ENCODE measurements around the gene NINJ2.

GRCh38 chr12:569803-570434, 93.3 kb downstream of the NINJ2 start:
- peak; percentile 91 to 94 (median 92) for TF ChIP-seq CTCF (IDR thresholded peaks at IDR 0.05 in 2 of 3, conservative IDR thresholded peaks at IDR 0.05 in 1 of 3; ENCODE audit: control insufficient read depth in 2 of 3, extremely low read depth in 1 of 3, insufficient read depth in 1 of 3, low read depth in 3 of 3, low read length in 3 of 3)
- TF ChIP-seq PAX8 (IDR thresholded peaks at IDR 0.05) = no peak
- TF ChIP-seq MAX (IDR thresholded peaks at IDR 0.05; ENCODE audit: low read depth, low read length) = 0 out of 2 replicates have a peak, but pooled peaks have one; percentile 13
- no peak for TF ChIP-seq PAX5 (IDR thresholded peaks at IDR 0.05; ENCODE audit: borderline replicate concordance, low read depth, low read length)
- peak; percentile 74 for TF ChIP-seq SMC3 (IDR thresholded peaks at IDR 0.05; ENCODE audit: borderline replicate concordance, low read length)
- no peak for TF ChIP-seq ETV6 (conservative IDR thresholded peaks at IDR 0.05 in 1 of 2, IDR thresholded peaks at IDR 0.05 in 1 of 2; ENCODE audit: borderline replicate concordance in 1 of 2, low read depth in 1 of 2)
- no peak for TF ChIP-seq REST (IDR thresholded peaks at IDR 0.05; ENCODE audit: low read depth, low read length)
- peak; percentile 67; the same call in 1 of the 2 replicates for TF ChIP-seq LARP7 (IDR thresholded peaks at IDR 0.05)
- TF ChIP-seq EZH2 (IDR thresholded peaks at IDR 0.05; ENCODE audit: borderline replicate concordance, control insufficient read depth, low read depth, low read length) = no peak
- peak; percentile 47 for TF ChIP-seq YY1 (IDR thresholded peaks at IDR 0.05; ENCODE audit: low read depth, low read length)

All from GM12878 (cell line).